HG02678 (cell line): ENCODE data around the gene GUF1.
"Not testable (repeated sequence)": the region's sequence is repeated elsewhere in the genome, so short reads cannot be mapped to it uniquely, and the experiment has no call there.

ENCODE experiments used
- ATAC-seq: cut with Tn5 transposase; IDR thresholded peaks from one replicate; pipeline ENCODE4 v1.9.1; 2021; ENCODE audit warnings: mild to moderate bottlenecking, moderate library complexity; ENCODE audit not compliant: unreplicated experiment

The GUF1 gene

DNA sequence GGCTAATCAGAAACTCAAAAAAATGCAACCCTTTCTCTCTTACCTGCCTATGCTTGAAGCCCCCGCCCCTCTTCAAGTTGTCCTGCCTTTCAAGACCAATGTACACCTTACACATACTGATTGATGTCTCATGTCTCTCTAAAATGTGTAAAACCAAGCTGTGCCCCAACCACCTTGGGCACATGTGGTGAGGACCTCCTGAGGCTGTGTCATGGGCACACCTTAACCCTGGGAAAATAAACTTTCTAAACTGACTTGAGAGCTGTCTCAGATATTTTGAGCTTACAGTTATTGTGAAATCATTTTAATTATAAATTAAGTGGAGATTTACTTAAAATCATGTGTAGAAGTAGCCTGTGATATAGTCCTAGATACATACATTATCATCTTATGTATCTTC is 22.2 kb downstream of the GUF1 start:
- no peak for ATAC-seq

DNA sequence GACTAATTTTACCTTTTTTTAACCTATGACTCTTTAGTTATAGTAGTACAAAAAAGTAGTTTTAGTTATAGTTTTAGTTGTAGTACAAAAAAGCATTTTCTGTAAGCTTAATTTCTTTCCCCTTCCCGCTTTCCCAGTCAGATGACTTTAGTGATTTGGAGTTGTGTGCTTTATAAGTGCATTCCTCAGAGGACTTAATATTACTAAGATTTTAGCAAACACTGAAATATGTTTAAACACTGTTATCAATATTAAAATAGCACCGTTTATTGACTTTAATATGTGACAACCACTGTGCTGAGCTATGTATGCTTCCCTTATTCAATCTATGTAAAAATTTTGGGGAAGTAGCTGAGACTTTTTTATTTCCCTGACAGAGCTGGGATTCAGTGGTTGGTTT is 22.8 kb downstream of the GUF1 start:
- ATAC-seq, result no peak

- no peak for ATAC-seq
Measured at GRCh38 chr4:44704673-44705072, 26.5 kb downstream of the GUF1 start.

DNA sequence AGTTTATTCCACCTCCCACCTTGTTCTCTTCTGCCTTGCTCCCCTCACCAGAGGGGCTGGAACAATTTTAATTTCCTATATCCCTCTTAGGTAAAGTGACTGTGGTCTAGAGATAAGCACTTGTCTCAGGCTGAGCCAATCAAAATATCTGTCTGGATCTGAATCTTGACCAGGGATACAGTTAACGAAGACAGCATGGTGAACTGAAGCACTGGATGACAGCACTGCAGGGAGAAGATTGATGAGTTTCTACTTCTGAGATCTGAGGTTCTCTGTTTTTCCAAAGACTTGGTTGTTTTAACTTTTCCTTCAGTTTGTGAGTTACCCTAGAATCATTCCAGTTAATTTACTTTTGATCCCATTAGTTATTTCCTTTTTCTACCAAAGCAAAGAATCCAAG is 34.9 kb downstream of the GUF1 start:
- no peak for ATAC-seq

GRCh38 chr4:44716597-44716996 is 38.4 kb downstream of the GUF1 start:
- ATAC-seq, result no peak

GRCh38 chr4:44720371-44720770 is 42.2 kb downstream of the GUF1 start:
- ATAC-seq, result no peak

GRCh38 chr4:44722001-44722400 is 43.8 kb downstream of the GUF1 start:
- no peak for ATAC-seq

DNA sequence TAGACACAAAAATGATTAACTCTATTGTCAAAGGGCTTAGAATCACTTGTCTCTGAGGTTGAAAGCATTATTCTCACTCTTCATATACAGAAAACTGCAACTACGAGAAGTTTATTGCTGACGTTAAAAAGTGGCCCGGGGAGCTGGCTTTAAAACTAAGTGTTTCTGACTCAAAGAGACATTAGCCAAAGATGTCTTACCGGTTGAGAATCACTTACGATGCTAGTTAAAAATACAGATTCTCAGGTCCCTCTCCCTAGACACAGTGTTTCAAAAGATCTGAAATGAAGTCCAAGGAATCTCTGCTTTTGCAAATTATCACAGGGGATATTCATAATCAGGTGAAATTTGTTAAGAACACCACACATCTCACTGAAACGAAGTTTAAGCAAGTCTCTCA is 46.9 kb downstream of the GUF1 start:
- no peak for ATAC-seq

DNA sequence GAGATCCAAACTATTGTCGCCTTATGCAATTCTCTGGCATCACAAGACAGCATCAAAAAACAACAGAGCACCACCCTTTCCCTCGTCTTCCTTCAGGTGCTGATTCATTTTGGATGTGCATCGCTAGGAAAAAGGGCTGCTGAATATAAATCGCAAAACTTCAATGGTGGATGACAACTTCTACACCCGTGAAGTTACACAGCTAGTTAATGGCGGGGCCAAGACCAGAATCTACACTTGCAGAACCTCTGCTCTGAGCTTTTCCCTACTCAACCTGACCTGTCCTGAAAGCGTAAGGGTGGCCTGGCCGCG is 47.5 kb downstream of the GUF1 start:
- no peak for ATAC-seq

DNA sequence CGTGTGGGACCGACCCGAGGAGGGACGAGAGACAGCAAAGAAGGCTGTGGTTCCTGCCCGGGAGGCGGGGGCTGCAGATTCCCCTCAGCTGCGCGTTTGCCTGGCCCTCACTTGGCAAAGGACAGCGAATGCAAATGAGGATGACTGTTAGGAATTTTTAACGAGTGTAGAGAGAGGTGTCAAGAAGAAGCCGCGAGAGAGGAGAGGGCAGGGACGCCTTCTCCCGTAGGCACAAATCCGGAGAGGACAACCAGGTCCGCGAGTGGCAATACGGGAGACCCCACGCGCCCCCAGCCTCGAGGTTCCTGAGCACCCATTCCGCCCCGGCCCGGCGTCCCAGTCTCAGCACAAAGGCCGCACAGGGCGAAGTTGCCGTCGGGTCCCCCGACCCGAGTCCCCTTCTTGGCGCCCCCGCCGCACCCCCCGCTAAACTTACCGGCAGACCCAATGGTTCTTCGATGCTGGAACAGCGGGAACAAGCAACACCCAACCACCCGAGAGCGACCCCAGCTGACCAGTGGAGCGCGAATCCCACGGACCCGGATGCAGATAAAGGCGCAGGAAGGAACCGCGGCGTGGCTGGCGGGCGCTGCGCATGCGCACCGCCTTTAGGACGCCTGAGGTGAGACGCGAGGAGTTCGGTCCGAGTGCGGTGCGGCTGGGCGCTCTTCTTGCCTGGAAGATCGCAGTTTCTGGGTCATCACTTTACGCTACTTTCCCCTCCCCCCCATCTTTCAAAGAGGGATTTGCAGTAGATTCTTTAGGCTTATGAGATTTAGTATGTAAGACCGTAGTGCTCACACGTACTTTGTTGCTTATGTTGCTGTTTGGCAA is 48.0 kb downstream of the GUF1 start, which contains the start of gene GNPDA2:
GNPDA2 (minus strand) TSS at position 519 of the 834 bp plus-strand sequence. CDS start 4,349 bp downstream, outside the sequence.
- peak; percentile 95 for ATAC-seq

DNA sequence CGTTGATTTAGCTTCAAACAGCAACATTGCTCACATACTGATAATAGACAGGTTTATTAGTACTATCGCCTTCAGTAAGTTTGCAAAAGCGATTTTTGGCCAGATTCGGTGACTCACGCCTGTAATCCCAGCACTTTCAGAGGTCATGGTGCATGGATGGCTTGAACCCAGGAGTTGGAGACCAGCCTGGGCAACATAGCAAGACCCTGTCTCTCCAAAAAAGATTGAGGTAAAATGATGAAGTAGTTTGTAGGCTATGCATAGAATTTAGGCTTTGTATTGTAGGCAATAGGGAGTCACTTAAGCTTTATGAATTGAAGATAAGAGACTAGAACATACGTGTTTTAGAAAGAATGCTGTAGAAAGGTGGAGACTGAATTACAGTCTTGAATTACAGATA is 49.3 kb downstream of the GUF1 start:
- ATAC-seq, result no peak

- ATAC-seq, result not testable (repeated sequence)
Measured at GRCh38 chr4:44728694-44729093, 50.5 kb downstream of the GUF1 start.

DNA sequence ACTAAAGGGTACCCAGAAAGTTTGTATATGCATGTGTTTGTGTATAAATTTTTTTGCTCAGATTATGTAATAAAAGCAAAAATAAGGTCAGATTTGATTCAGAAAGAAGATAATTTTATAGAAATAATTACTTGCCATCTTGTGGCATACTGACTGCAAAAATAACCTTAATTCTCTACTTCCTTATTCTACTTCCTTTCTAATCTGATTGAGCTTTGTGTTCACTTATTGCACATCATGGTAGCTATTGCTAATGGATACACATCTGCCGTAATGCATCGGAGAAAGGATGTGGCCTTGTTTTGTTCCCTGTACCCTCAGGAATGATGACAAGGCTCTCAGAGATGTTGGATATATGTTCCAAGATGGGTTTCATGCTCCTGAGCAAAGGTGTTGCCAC is 58.7 kb downstream of the GUF1 start:
- no peak for ATAC-seq

DNA sequence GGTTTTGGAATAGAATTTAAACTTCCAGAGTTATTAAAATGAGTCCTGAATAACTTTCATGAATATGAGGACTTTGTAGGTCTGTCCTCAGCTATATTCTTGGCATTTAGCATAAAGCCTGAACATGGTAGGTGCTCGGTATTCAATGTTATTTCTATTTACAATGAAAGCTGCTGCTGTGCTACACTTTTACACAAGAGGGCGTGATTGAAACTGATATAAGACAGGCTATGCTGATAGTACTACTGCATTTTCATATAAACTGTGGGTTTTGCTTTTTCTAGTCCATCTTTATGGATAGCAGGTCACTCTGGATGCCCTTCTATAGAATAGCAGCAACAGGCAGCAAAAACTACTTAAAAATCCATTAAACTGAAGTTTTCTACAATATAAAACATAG is 60.4 kb downstream of the GUF1 start:
- peak; percentile 82 for ATAC-seq

- no peak for ATAC-seq
Measured at GRCh38 chr4:44740201-44740600, 62.0 kb downstream of the GUF1 start.
